BJ (cell line): ENCODE data around the gene TMEM87B. TPM values are rescaled to one million over a fixed set of nuclear protein-coding genes. Genes with fewer than 3 reads are reported as not detected.
"Not testable (repeated sequence)": the region's sequence is repeated elsewhere in the genome, so short reads cannot be mapped to it uniquely, and the experiment has no call there.

ENCODE experiments used
- CTCF ChIA-PET: fragments of 350-600 bp; formaldehyde crosslinking; extraction: SDS; loops from one replicate; lab custom pipeline; 2021; ENCODE audit warnings: antibody characterized with exemption, inconsistent platforms; lab: Yijun Ruan, JAX
- POLR2A ChIA-PET: fragments of 300-600 bp; sonication (Branson Sonifier 250); formaldehyde crosslinking; extraction: SDS; loops from one replicate; lab custom pipeline; 2021; ENCODE audit warnings: antibody characterized with exemption; lab: Charles Lee
- DNase-seq: peaks from one replicate; pipeline ENCODE4 v3.0.0-alpha.2; 2011; ENCODE audit warnings: low read depth
- H3K27me3 ChIP-seq: 2 replicates; pipeline ENCODE4 v1.6.0; 2011; ENCODE audit warnings: low read length; ENCODE audit not compliant: control insufficient read depth, insufficient read depth
- H3K36me3 ChIP-seq: 2 replicates; pipeline ENCODE4 v1.5.1; 2011; ENCODE audit warnings: low read length; ENCODE audit not compliant: control insufficient read depth, insufficient read depth
- H3K4me3 ChIP-seq: 2 replicates; pipeline ENCODE4 v1.5.1; 2011; ENCODE audit warnings: low read depth, mild to moderate bottlenecking, control low read depth, low read length
- CTCF ChIP-seq: IDR thresholded peaks from 2 replicates; pipeline ENCODE4 v1.5.1; 2011; ENCODE audit warnings: low read depth, mild to moderate bottlenecking, control low read depth, inconsistent platforms, low read length, moderate library complexity; ENCODE audit not compliant: insufficient read depth
- polyA plus RNA-seq: library from polyadenylated mRNA; depleted of rRNA; stranded (reverse); fragments of >200 nt; gene quantifications from 2 replicates; pipeline ENCODE4 v1.2.3, GENCODE V29; 2011

TMEM87B gene
- polyA plus RNA-seq, 1 experiment: 11.4 TPM

GRCh38 chr2:112032224-112032586 is 22.9 kb upstream of the TMEM87B start:
- no peak for TF ChIP-seq CTCF
- Histone ChIP-seq H3K4me3 (no peak overlapping the region), H3K36me3 (no peaks in the 10 kb centered on the region), H3K27me3 (peaks cover 2% of the 10 kb centered on the region; the same call in 1 of the 2 replicates)
- ChIA-PET CTCF (no interaction called here), POLR2A (no interaction called here)
- DNase-seq: no peak

- H3K36me3 ChIP-seq: no peaks in the 10 kb centered on the region
- POLR2A ChIA-PET: no interaction called here
- no peaks in the 10 kb centered on the region; the same call in 1 of the 2 replicates for H3K27me3 ChIP-seq
- DNase-seq: no peak
- CTCF ChIA-PET: no interaction called here
- H3K4me3 ChIP-seq: no peak overlapping the region
- no peak for TF ChIP-seq CTCF
These were observed 22.2 kb upstream of the TMEM87B start for GRCh38 chr2:112032689-112033465.

- no peak for TF ChIP-seq CTCF
- no peaks in the 10 kb centered on the region; the same call in 1 of the 2 replicates for H3K27me3 ChIP-seq
- ChIA-PET POLR2A (no interaction called here), CTCF (no interaction called here)
- H3K4me3 ChIP-seq: no peak overlapping the region
- no peak for DNase-seq
- no peaks in the 10 kb centered on the region for H3K36me3 ChIP-seq
These were observed 21.5 kb upstream of the TMEM87B start for GRCh38 chr2:112033600-112033999.

- ChIA-PET POLR2A (no interaction called here), CTCF (no interaction called here)
- H3K27me3 ChIP-seq: no peaks in the 10 kb centered on the region; the same call in 1 of the 2 replicates
These were observed 20.1 kb upstream of the TMEM87B start for GRCh38 chr2:112034924-112035323.

GRCh38 chr2:112035786-112036185 is 19.3 kb upstream of the TMEM87B start:
- TF ChIP-seq CTCF: no peak
- Histone ChIP-seq H3K36me3 (no peaks in the 10 kb centered on the region), H3K4me3 (no peak overlapping the region), H3K27me3 (no peaks in the 10 kb centered on the region; the same call in 1 of the 2 replicates)
- CTCF ChIA-PET: no interaction called here
- POLR2A ChIA-PET: no interaction called here
- no peak for DNase-seq

More at GRCh38 chr2:112034924-112035323, 20.1 kb upstream of the TMEM87B start:
- no peak for DNase-seq
- no peak for TF ChIP-seq CTCF
- Histone ChIP-seq H3K36me3 (no peaks in the 10 kb centered on the region), H3K4me3 (no peak overlapping the region)

- H3K4me3 ChIP-seq, DNase-seq, H3K36me3 ChIP-seq, H3K27me3 ChIP-seq: not testable (repeated sequence)
- ChIA-PET CTCF (interaction anchor here (1.0 kb wide), 1 partner anchor 10 kb away, joined by 3 read pairs; no protein-coding TSS in a partner anchor), POLR2A (interaction anchor here (0.7 kb wide), 1 partner anchor 101 kb away, joined by 23 read pairs; no protein-coding TSS in a partner anchor)
These were observed 15.5 kb upstream of the TMEM87B start for GRCh38 chr2:112039556-112039955.

- H3K27me3 ChIP-seq, H3K36me3 ChIP-seq, DNase-seq, H3K4me3 ChIP-seq, POLR2A ChIA-PET: not testable (repeated sequence)
- CTCF ChIA-PET: interaction anchor here (1.0 kb wide), 1 partner anchor 9 kb away, joined by 3 read pairs; no protein-coding TSS in a partner anchor
These were observed 15.0 kb upstream of the TMEM87B start for GRCh38 chr2:112040066-112040465.

- DNase-seq, H3K27me3 ChIP-seq, POLR2A ChIA-PET, CTCF ChIA-PET, H3K4me3 ChIP-seq, H3K36me3 ChIP-seq: not testable (repeated sequence)
These were observed 13.6 kb upstream of the TMEM87B start for GRCh38 chr2:112041460-112041859.
